K562 (cell line): ENCODE measurements around the gene GP1BB. TPM values are rescaled to one million over a fixed set of nuclear protein-coding genes. Genes with fewer than 3 reads are reported as not detected.

ENCODE experiments used
- ARID2 ChIP-seq: fragments of 450-650 bp; IDR thresholded peaks from 2 replicates; pipeline ENCODE4 v1.6.1; 2017; ENCODE audit warnings: antibody characterized with exemption, mild to moderate bottlenecking
- E2F3 ChIP-seq: fragments of 250-450 bp; sonication (Bioruptor Pico); IDR thresholded peaks from 2 replicates; pipeline ENCODE4 v1.4.0; 2020; ENCODE audit warnings: mild to moderate bottlenecking
- EZH2 ChIP-seq: IDR thresholded peaks from 2 replicates; pipeline ENCODE4 v1.6.1; 2012; ENCODE audit warnings: low read depth, mild to moderate bottlenecking, inconsistent platforms, low read length, borderline replicate concordance
- HLTF ChIP-seq: fragments of 450-650 bp; IDR thresholded peaks from 2 replicates; pipeline ENCODE4 v1.6.1; 2016
- MBD2 ChIP-seq: sonication (generic); IDR thresholded peaks from 2 replicates; pipeline ENCODE4 v1.6.1; 2016; ENCODE audit warnings: low read depth, borderline replicate concordance
- PHF8 ChIP-seq: fragments of 200-600 bp; sonication (generic); IDR thresholded peaks from 2 replicates; pipeline ENCODE4 v1.6.1; 2012; ENCODE audit warnings: mixed run types, mild to moderate bottlenecking, inconsistent platforms, low read length, moderate library complexity, borderline replicate concordance
- SAFB ChIP-seq: fragments of 200-400 bp; formaldehyde crosslinking; IDR thresholded peaks from 2 replicates; pipeline ENCODE4 v1.6.1; 2017; ENCODE audit warnings: low read depth, low read length, borderline replicate concordance
- SRF ChIP-seq, 2 experiments: fragments of 250-450, 450-650 bp in 1 of 2; sonication (Bioruptor Pico) in 1 of 2; sonication (generic) in 1 of 2; formaldehyde crosslinking; IDR thresholded peaks; 2 replicates each; pipeline versions ENCODE4 v1.5.0 to v1.5.1; 2020 to 2022; ENCODE audit warnings: mild to moderate bottlenecking in 1 of 2, missing genetic modification reagents in 1 of 2
- TOE1 ChIP-seq, 2 experiments: fragments of 450-650 bp in 1 of 2; sonication (generic) in 1 of 2; formaldehyde crosslinking in 1 of 2; IDR thresholded peaks; 2 replicates each; pipeline versions ENCODE4 v1.7.1 to v1.8.0; 2016 to 2022; ENCODE audit warnings: borderline replicate concordance in 2 of 2, mild to moderate bottlenecking in 2 of 2, antibody characterized with exemption in 1 of 2, inconsistent platforms in 1 of 2, low read depth in 1 of 2, missing genetic modification reagents in 1 of 2, moderate library complexity in 1 of 2
- YY1 ChIP-seq, 3 experiments: IDR thresholded peaks; 2 replicates each; pipeline ENCODE4 v1.6.1; 2011; ENCODE audit warnings: low read length in 2 of 3, mild to moderate bottlenecking in 2 of 3, moderate library complexity in 2 of 3, borderline replicate concordance in 1 of 3, control low read depth in 1 of 3, low read depth in 1 of 3; ENCODE audit not compliant: insufficient read depth in 3 of 3, insufficient replicate concordance in 2 of 3, control insufficient read depth in 1 of 3, insufficient read length in 1 of 3; ENCODE audit errors: extremely low read depth in 1 of 3
- ZBTB17 ChIP-seq: fragments of 450-650 bp; formaldehyde crosslinking; IDR thresholded peaks from 2 replicates; pipeline ENCODE4 v1.4.0; 2020; ENCODE audit warnings: mild to moderate bottlenecking
- ZNF764 ChIP-seq: fragments of 250-450 bp; sonication (Bioruptor Pico); IDR thresholded peaks from 2 replicates; pipeline ENCODE4 v1.4.0; 2020; ENCODE audit warnings: low read depth, mild to moderate bottlenecking, moderate library complexity
- polyA plus RNA-seq, 8 experiments: library from polyadenylated mRNA; depleted of rRNA in 4 of 8; stranded (reverse) in 5 of 8; unstranded in 3 of 8; fragments of >200 nt; fragmentation: Nextera tagmentation in 2 of 8; fragmentation: Illumina TruSeq in 1 of 8; extraction: Ambion mirVana in 2 of 8; extraction: Trizol in 1 of 8; gene quantifications; 2 replicates each; pipeline versions ENCODE4 v1.2.1 to v1.2.3, GENCODE V29; 2011 to 2014; ENCODE audit warnings: inconsistent platforms in 1 of 8, missing spikeins in 1 of 8
- total RNA-seq, 7 experiments: library from RNA; depleted of rRNA in 6 of 7; stranded (reverse); fragments of >200 nt in 6 of 7; fragmentation: Illumina TruSeq in 2 of 7; extraction: Trizol in 2 of 7; gene quantifications; 2 replicates each; pipeline versions ENCODE4 v1.2.1 to v1.2.3, GENCODE V29; 2011 to 2021; ENCODE audit warnings: low replicate concordance in 1 of 7
- TF ChIP-seq, protein P1 (sequence below): fragments of 450-650 bp; IDR thresholded peaks from 2 replicates; pipeline ENCODE4 v1.6.1; 2016; ENCODE audit warnings: low read depth
- TF ChIP-seq, protein P2 (sequence below): fragments of 450-650 bp; IDR thresholded peaks from 2 replicates; pipeline ENCODE4 v1.6.1; 2017; ENCODE audit warnings: mild to moderate bottlenecking, moderate library complexity
- TF ChIP-seq, protein P3 (sequence below): sonication (generic); formaldehyde crosslinking; IDR thresholded peaks from 2 replicates; pipeline ENCODE4 v1.8.0; 2022; ENCODE audit warnings: missing genetic modification reagents, mild to moderate bottlenecking, moderate library complexity, borderline replicate concordance

The GP1BB gene
- total and polyA plus RNA-seq, 9 of the 15 experiments (the other 6 are each of a cell fraction or from before 2014, with no cell fraction given) = 0.69 to 162 (median 2.8) TPM

DNA sequence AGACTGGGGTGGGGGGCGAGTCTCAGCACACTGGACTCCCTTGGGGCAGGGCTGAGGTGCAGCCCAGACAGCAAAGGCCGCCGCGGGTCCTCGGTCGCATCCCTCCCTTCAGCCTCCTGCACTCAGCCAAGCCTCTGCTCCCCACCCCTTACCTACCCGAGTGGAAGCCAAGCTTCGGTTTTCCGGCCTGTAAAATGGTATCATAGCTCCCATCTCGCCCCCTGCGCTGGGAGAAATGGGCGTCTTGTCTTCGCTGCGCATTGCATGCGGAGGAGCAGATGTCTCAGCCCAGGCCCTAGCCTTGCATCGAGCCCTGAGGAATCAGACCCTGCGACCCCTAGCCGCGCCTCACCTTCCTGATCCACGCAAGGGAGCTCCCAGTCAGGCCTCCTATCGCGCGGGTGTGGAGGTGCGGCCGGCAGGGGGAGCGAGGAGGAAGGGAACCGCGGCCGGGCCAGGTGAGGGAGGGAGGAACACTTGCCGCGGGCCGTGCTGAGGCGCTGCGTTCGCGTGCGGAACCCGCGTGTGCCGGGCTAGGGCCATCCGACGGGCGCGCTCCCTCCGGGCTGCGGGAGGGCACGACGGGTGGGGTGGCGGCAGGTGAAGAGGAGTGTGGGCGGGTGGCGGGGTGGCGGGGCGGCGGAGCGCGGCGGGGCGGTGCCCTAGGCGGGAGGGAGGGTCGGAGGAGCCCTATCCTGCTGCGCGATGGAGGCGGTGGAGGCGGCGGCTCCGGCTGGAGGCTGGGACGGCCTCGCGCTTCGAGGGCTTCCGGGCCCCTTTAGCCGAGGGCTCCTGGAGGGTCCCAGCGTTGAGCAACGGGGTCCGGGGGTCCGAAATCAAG, 33.2 kb downstream of the GP1BB start (continued):
- TF ChIP-seq, protein P1, sequence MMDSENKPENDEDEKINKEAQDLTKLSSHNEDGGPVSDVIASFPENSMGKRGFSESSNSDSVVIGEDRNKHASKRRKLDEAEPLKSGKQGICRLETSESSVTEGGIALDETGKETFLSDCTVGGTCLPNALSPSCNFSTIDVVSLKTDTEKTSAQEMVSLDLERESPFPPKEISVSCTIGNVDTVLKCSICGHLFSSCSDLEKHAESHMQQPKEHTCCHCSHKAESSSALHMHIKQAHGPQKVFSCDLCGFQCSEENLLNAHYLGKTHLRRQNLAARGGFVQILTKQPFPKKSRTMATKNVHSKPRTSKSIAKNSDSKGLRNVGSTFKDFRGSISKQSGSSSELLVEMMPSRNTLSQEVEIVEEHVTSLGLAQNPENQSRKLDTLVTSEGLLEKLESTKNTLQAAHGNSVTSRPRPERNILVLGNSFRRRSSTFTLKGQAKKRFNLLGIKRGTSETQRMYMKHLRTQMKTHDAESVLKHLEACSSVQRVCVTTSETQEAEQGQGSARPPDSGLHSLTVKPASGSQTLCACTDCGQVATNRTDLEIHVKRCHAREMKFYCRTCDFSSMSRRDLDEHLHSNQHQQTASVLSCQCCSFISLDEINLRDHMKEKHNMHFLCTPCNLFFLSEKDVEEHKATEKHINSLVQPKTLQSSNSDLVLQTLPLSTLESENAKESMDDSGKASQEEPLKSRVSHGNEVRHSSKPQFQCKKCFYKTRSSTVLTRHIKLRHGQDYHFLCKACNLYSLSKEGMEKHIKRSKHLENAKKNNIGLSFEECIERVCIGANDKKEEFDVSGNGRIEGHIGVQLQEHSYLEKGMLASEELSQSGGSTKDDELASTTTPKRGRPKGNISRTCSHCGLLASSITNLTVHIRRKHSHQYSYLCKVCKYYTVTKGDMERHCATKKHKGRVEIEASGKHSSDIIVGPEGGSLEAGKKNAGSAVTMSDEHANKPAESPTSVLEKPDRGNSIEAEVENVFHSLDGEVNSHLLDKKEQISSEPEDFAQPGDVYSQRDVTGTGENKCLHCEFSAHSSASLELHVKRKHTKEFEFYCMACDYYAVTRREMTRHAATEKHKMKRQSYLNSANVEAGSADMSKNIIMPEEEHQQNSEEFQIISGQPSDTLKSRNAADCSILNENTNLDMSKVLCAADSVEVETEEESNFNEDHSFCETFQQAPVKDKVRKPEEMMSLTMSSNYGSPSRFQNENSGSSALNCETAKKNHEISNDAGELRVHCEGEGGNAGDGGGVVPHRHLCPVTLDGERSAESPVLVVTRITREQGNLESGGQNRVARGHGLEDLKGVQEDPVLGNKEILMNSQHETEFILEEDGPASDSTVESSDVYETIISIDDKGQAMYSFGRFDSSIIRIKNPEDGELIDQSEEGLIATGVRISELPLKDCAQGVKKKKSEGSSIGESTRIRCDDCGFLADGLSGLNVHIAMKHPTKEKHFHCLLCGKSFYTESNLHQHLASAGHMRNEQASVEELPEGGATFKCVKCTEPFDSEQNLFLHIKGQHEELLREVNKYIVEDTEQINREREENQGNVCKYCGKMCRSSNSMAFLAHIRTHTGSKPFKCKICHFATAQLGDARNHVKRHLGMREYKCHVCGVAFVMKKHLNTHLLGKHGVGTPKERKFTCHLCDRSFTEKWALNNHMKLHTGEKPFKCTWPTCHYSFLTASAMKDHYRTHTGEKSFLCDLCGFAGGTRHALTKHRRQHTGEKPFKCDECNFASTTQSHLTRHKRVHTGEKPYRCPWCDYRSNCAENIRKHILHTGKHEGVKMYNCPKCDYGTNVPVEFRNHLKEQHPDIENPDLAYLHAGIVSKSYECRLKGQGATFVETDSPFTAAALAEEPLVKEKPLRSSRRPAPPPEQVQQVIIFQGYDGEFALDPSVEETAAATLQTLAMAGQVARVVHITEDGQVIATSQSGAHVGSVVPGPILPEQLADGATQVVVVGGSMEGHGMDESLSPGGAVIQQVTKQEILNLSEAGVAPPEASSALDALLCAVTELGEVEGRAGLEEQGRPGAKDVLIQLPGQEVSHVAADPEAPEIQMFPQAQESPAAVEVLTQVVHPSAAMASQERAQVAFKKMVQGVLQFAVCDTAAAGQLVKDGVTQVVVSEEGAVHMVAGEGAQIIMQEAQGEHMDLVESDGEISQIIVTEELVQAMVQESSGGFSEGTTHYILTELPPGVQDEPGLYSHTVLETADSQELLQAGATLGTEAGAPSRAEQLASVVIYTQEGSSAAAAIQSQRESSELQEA = no peak
- TF ChIP-seq YY1 (IDR thresholded peaks at IDR 0.05; ENCODE audit: borderline replicate concordance in 1 of 3, control insufficient read depth in 1 of 3, extremely low read depth in 1 of 3, insufficient read depth in 3 of 3, insufficient read length in 1 of 3, insufficient replicate concordance in 2 of 3, low read depth in 1 of 3, low read length in 2 of 3) = peak in 1 of 3 experiments; percentile 52
- peak; percentile 51; the same call in 1 of the 2 replicates for TF ChIP-seq PHF8
- TF ChIP-seq MBD2 = peak; percentile 11; the same call in 1 of the 2 replicates
- TF ChIP-seq SRF (CRISPR knock-in tag; IDR thresholded peaks at IDR 0.05) = peak in 1 of 2 experiments; percentile 82; a peak in 2 of 4 replicates
- TF ChIP-seq ARID2 = peak; percentile 98
- peak; percentile 74; the same call in 1 of the 2 replicates for TF ChIP-seq HLTF
- TF ChIP-seq, protein P2, sequence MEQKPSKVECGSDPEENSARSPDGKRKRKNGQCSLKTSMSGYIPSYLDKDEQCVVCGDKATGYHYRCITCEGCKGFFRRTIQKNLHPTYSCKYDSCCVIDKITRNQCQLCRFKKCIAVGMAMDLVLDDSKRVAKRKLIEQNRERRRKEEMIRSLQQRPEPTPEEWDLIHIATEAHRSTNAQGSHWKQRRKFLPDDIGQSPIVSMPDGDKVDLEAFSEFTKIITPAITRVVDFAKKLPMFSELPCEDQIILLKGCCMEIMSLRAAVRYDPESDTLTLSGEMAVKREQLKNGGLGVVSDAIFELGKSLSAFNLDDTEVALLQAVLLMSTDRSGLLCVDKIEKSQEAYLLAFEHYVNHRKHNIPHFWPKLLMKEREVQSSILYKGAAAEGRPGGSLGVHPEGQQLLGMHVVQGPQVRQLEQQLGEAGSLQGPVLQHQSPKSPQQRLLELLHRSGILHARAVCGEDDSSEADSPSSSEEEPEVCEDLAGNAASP = no peak
- TF ChIP-seq, protein P3, sequence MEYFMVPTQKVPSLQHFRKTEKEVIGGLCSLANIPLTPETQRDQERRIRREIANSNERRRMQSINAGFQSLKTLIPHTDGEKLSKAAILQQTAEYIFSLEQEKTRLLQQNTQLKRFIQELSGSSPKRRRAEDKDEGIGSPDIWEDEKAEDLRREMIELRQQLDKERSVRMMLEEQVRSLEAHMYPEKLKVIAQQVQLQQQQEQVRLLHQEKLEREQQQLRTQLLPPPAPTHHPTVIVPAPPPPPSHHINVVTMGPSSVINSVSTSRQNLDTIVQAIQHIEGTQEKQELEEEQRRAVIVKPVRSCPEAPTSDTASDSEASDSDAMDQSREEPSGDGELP (CRISPR knock-in tag) = no peak
- TF ChIP-seq ZNF764 (CRISPR knock-in tag) = peak; percentile 78
- peak; percentile 41; the same call in 1 of the 2 replicates for TF ChIP-seq E2F3 (CRISPR knock-in tag)
- peak; percentile 26; the same call in 1 of the 2 replicates for TF ChIP-seq ZBTB17 (CRISPR knock-in tag)
- TF ChIP-seq EZH2 = peak; percentile 99
- TF ChIP-seq TOE1 (IDR thresholded peaks at IDR 0.05; ENCODE audit: borderline replicate concordance) = peak; percentile 71
- no peak for TF ChIP-seq TOE1 (CRISPR knock-in tag; IDR thresholded peaks at IDR 0.05; ENCODE audit: borderline replicate concordance, low read depth)
- peak; percentile 91; the same call in 1 of the 2 replicates for TF ChIP-seq SAFB
